ENCODE results near the gene GPR61.

Gene GPR61

DNA sequence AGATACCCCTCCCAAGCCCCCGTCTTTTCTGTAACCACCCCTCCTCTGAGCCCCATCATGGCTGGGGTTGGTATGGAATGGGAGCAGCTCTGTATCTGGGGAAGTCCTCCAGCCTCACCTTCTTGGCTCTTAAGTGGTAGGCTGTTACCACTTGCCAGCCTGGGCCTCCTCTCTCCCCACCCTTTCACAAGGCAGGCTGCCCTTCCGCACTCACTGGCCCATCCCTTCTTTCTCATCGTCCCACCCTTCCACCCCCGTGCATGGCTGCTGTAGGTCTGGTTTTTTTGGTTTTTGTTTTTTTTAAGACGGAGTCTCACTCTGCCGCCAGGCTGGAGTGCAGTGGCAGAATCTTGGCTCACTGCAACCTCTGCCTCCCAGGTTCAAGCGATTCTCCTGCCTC lies 40.6 kb upstream of the GPR61 start:
- Histone ChIP-seq H3K36me3 (ENCODE audit: control insufficient read depth in 1 of 2, insufficient read depth in 2 of 2, low read length in 2 of 2) (peaks cover 11 to 23% of the 10 kb centered on the region in 2 donors), H3K4me1 (ENCODE audit: control insufficient read depth in 1 of 2, insufficient read depth in 2 of 2, low read length in 2 of 2) (peaks cover 10 to 45% of the 10 kb centered on the region in 2 donors), H3K9me3 (ENCODE audit: control insufficient read depth in 1 of 2, low read length in 2 of 2) (no peaks in the 10 kb centered on the region), H3K4me3 (ENCODE audit: low read depth in 1 of 2, low read length in 2 of 2) (no peak overlapping the region), H3K27ac (ENCODE audit: low read length) (no peak overlapping the region), H3K27me3 (ENCODE audit: low read depth, low read length) (no peaks in the 10 kb centered on the region)

- Histone ChIP-seq H3K27me3 (ENCODE audit: low read depth, low read length) (no peaks in the 10 kb centered on the region), H3K36me3 (ENCODE audit: control insufficient read depth in 1 of 2, insufficient read depth in 2 of 2, low read length in 2 of 2) (peaks cover 11 to 23% of the 10 kb centered on the region in 2 donors), H3K4me3 (ENCODE audit: low read depth in 1 of 2, low read length in 2 of 2) (no peak overlapping the region), H3K27ac (ENCODE audit: low read length) (peak overlapping the region; percentile 62), H3K9me3 (ENCODE audit: control insufficient read depth in 1 of 2, low read length in 2 of 2) (no peaks in the 10 kb centered on the region), H3K4me1 (ENCODE audit: control insufficient read depth in 1 of 2, insufficient read depth in 2 of 2, low read length in 2 of 2) (peaks cover 10 to 42% of the 10 kb centered on the region in 2 donors)
Measured at GRCh38 chr1:109499661-109500536, 39.8 kb upstream of the GPR61 start.

- peaks cover 9 to 19% of the 10 kb centered on the region in 2 donors for H3K36me3 ChIP-seq (ENCODE audit: control insufficient read depth in 1 of 2, insufficient read depth in 2 of 2, low read length in 2 of 2)
- no peak overlapping the region for H3K4me3 ChIP-seq (ENCODE audit: low read depth in 1 of 2, low read length in 2 of 2)
- H3K4me1 ChIP-seq (ENCODE audit: control insufficient read depth in 1 of 2, insufficient read depth in 2 of 2, low read length in 2 of 2): peaks cover 10 to 38% of the 10 kb centered on the region in 2 donors
- H3K9me3 ChIP-seq (ENCODE audit: control insufficient read depth in 1 of 2, low read length in 2 of 2): no peaks in the 10 kb centered on the region
- H3K27me3 ChIP-seq (ENCODE audit: low read depth, low read length): no peaks in the 10 kb centered on the region
- H3K27ac ChIP-seq (ENCODE audit: low read length): peak overlapping the region; percentile 62
Measured at GRCh38 chr1:109500941-109501381, 38.7 kb upstream of the GPR61 start.

DNA sequence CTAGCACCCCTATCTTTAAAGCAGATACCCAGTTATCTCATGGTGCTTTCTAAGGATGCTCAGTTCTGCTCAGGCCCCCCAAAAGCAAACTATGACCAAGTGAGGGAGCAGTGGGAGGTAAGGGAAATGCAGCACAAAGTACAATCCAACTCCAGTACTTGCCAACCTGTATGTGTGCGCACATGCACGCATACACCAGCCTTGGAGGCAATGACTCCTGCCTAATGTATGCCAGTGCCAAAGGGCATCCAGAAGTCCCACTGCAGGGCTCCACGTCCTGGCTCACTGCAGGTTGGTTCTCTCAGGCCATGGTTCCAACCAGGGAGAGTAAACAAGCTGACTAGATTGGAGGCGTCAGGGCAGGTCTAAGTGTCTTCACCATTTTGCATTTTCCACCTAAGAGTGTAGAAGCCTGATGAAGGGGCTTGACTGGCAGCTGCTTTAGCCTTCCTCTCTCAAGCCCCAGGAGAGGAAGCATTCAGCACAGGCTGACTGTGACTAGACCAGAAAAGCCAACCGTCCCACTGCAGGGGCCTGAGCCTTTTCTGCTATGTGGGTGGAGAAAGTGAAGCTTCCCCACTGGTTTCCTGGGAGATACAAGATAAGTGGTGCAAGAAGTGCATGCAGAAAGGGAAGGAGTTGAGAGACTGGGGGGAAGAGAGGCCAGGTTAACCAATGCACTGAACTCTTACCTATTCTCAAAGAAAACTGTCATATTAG lies 37.9 kb upstream of the GPR61 start:
- no peak overlapping the region for H3K4me3 ChIP-seq (ENCODE audit: low read depth in 1 of 2, low read length in 2 of 2)
- H3K9me3 ChIP-seq (ENCODE audit: control insufficient read depth in 1 of 2, low read length in 2 of 2): no peaks in the 10 kb centered on the region
- H3K36me3 ChIP-seq (ENCODE audit: control insufficient read depth in 1 of 2, insufficient read depth in 2 of 2, low read length in 2 of 2): peaks cover under 1 to 12% of the 10 kb centered on the region in 2 donors
- no peaks in the 10 kb centered on the region for H3K27me3 ChIP-seq (ENCODE audit: low read depth, low read length)
- H3K27ac ChIP-seq (ENCODE audit: low read length): no peak overlapping the region
- H3K4me1 ChIP-seq (ENCODE audit: control insufficient read depth in 1 of 2, insufficient read depth in 2 of 2, low read length in 2 of 2): peaks cover 10 to 38% of the 10 kb centered on the region in 2 donors

GRCh38 chr1:109502364-109502851 lies 37.3 kb upstream of the GPR61 start:
- Histone ChIP-seq H3K36me3 (ENCODE audit: control insufficient read depth in 1 of 2, insufficient read depth in 2 of 2, low read length in 2 of 2) (peaks cover 0 to 9% of the 10 kb centered on the region in 2 donors), H3K9me3 (ENCODE audit: control insufficient read depth in 1 of 2, low read length in 2 of 2) (no peaks in the 10 kb centered on the region), H3K27me3 (ENCODE audit: low read depth, low read length) (no peaks in the 10 kb centered on the region), H3K4me1 (ENCODE audit: control insufficient read depth in 1 of 2, insufficient read depth in 2 of 2, low read length in 2 of 2) (peaks cover 10 to 40% of the 10 kb centered on the region in 2 donors), H3K4me3 (ENCODE audit: low read depth in 1 of 2, low read length in 2 of 2) (no peak overlapping the region), H3K27ac (ENCODE audit: low read length) (no peak overlapping the region)

DNA sequence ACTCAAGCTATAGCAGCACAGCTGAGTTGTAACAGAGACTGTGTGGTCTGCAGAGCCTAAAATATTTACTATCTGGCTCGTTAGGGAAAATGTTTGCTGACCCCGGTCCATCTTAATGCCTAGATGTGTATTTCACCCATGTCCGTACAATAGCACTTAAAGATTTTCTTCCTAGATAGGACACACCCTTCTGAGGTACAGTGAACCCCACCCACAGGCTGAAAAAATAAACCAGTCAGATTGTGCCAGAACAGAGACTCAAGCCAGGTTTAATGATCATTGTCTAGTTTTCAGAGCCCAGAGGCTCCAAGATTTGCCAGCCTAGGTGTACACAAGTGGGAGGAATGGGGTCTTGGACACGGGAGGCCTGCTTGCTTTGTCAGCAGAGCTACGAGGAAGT lies 35.7 kb upstream of the GPR61 start:
- H3K27ac ChIP-seq (ENCODE audit: low read length): no peak overlapping the region
- H3K9me3 ChIP-seq (ENCODE audit: control insufficient read depth in 1 of 2, low read length in 2 of 2): no peaks in the 10 kb centered on the region
- H3K36me3 ChIP-seq (ENCODE audit: control insufficient read depth in 1 of 2, insufficient read depth in 2 of 2, low read length in 2 of 2): peaks cover 0 to 7% of the 10 kb centered on the region in 2 donors
- H3K4me1 ChIP-seq (ENCODE audit: control insufficient read depth in 1 of 2, insufficient read depth in 2 of 2, low read length in 2 of 2): peaks cover 10 to 42% of the 10 kb centered on the region in 2 donors
- H3K27me3 ChIP-seq (ENCODE audit: low read depth, low read length): no peaks in the 10 kb centered on the region
- H3K4me3 ChIP-seq (ENCODE audit: low read depth in 1 of 2, low read length in 2 of 2): no peak overlapping the region

- no peaks in the 10 kb centered on the region for H3K27me3 ChIP-seq (ENCODE audit: low read depth, low read length)
- H3K4me1 ChIP-seq (ENCODE audit: control insufficient read depth in 1 of 2, insufficient read depth in 2 of 2, low read length in 2 of 2): peaks cover 10 to 38% of the 10 kb centered on the region in 2 donors
- H3K36me3 ChIP-seq (ENCODE audit: control insufficient read depth in 1 of 2, insufficient read depth in 2 of 2, low read length in 2 of 2): peaks cover 0 to 7% of the 10 kb centered on the region in 2 donors
- H3K9me3 ChIP-seq (ENCODE audit: control insufficient read depth in 1 of 2, low read length in 2 of 2): no peaks in the 10 kb centered on the region
- no peak overlapping the region for H3K27ac ChIP-seq (ENCODE audit: low read length)
- H3K4me3 ChIP-seq (ENCODE audit: low read depth in 1 of 2, low read length in 2 of 2): no peak overlapping the region
Measured at GRCh38 chr1:109504974-109505373, 34.7 kb upstream of the GPR61 start.

DNA sequence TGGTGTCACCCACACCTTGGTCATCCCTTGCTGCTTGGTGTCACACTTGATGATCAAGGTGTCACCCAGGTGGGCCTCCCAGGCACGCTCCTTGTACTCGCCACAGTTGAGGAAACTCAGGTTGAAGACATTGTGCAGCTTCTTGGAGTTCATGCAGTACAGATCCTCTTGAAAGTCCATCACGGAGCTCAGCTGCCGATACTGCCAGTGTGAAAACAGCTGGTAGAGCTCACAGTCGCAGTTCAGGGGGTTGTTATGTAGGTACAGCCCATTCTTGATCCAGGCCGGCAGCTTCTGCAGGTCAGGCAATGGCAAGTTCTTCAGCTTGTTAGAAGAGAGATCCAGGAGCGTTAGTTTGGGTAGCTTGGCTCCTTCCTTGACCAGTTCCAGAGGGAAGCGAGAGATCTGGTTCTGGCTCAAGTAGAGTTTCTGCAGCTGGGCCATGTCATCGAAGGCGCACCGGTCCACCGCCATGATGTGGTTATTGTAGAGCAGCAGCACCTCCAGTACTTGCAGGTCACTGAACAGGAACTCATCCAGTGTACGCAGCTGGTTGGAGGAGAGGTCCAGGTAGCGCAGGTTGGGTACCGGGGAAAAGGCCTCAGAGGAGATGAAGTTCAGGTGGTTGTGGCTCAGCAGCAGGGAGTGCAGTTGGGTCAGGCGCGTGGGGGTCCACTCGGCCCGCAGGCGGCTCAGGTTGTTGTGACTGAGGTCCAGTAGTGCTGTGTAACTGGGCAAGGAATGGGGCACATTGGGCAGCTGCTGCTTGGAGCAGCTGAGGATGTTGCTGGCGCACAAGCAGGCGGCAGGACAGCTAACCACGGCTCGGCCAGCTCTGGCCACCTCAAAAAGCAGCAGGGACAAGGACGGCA lies 31.4 kb upstream of the GPR61 start:
- H3K27me3 ChIP-seq (ENCODE audit: low read depth, low read length): no peaks in the 10 kb centered on the region
- no peaks in the 10 kb centered on the region for H3K9me3 ChIP-seq (ENCODE audit: control insufficient read depth in 1 of 2, low read length in 2 of 2)
- H3K36me3 ChIP-seq (ENCODE audit: control insufficient read depth in 1 of 2, insufficient read depth in 2 of 2, low read length in 2 of 2): peaks cover 0 to 7% of the 10 kb centered on the region in 2 donors
- peaks cover 0 to 22% of the 10 kb centered on the region in 2 donors for H3K4me1 ChIP-seq (ENCODE audit: control insufficient read depth in 1 of 2, insufficient read depth in 2 of 2, low read length in 2 of 2)
- H3K4me3 ChIP-seq (ENCODE audit: low read depth in 1 of 2, low read length in 2 of 2): peak overlapping the region in 1 of 2 donors; percentile 76
- no peak overlapping the region for H3K27ac ChIP-seq (ENCODE audit: low read length)

GRCh38 chr1:109508873-109509175 lies 30.8 kb upstream of the GPR61 start:
- peaks cover 0 to 7% of the 10 kb centered on the region in 2 donors for H3K36me3 ChIP-seq (ENCODE audit: control insufficient read depth in 1 of 2, insufficient read depth in 2 of 2, low read length in 2 of 2)
- H3K27ac ChIP-seq (ENCODE audit: low read length): no peak overlapping the region
- peaks cover 0 to 22% of the 10 kb centered on the region in 2 donors for H3K4me1 ChIP-seq (ENCODE audit: control insufficient read depth in 1 of 2, insufficient read depth in 2 of 2, low read length in 2 of 2)
- no peaks in the 10 kb centered on the region for H3K9me3 ChIP-seq (ENCODE audit: control insufficient read depth in 1 of 2, low read length in 2 of 2)
- H3K4me3 ChIP-seq (ENCODE audit: low read depth in 1 of 2, low read length in 2 of 2): peak overlapping the region; percentile 42 to 76
- H3K27me3 ChIP-seq (ENCODE audit: low read depth, low read length): no peaks in the 10 kb centered on the region

DNA sequence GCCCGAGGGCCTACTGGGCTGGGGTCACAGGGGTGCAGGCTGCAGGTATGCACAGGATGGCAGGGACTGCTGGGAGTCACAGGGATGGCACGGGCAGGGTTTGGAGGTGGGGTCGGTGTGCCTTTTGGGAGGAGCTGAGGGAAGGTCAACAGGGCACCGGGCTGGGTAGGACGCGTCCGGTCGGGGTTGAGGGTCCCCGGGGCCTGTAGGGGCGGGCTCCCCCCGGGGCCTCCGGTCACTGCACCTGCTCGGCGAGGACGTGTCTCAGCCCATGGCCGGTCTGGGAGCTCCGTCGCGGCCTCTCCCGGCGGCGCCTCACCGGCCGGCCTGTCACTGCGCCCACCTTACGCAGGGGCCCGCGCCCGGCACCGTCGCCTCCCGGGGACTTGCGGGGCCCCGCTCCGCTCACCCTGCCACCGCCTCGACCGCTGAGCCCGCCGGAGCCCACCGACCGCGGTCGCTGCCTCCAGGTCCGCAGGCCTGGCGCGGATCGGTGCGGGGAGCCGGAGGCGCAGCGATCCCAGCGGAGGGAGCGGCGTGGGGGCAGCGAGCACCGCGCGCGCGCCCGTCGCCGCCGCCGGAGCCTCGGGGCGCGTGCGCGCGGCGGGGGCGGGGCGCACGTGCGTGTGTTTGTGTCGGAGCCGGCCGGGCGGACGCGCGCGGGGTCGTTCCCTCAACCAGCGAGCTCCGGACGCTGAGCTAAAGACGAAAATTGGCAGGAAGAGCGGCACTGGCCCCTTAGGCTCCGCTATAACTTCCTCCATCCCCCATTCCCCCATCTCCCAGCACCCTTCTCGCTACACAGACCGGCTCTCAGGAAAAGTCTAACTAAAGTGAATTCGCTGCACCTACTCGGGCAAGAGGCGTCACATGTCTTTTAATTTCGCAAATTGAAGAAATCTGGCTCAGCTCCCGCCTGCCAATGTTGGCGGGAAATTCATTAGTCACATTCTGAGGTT lies 30.2 kb upstream of the GPR61 start, which contains the start of gene AMIGO1:
AMIGO1 (minus strand) TSS at position 552 of the 959 bp plus-strand sequence. CDS start 815 bp downstream, outside the sequence.
- H3K4me3 ChIP-seq (ENCODE audit: low read depth in 1 of 2, low read length in 2 of 2): peak within 1 kb of the TSS; percentile 72 to 76
- H3K9me3 ChIP-seq (ENCODE audit: control insufficient read depth in 1 of 2, low read length in 2 of 2): no peaks in the 10 kb centered on the region
- H3K36me3 ChIP-seq (ENCODE audit: control insufficient read depth in 1 of 2, insufficient read depth in 2 of 2, low read length in 2 of 2): peaks cover 0 to 7% of the 10 kb centered on the region in 2 donors
- no peaks in the 10 kb centered on the region for H3K27me3 ChIP-seq (ENCODE audit: low read depth, low read length)
- H3K4me1 ChIP-seq (ENCODE audit: control insufficient read depth in 1 of 2, insufficient read depth in 2 of 2, low read length in 2 of 2): peaks cover 0 to 22% of the 10 kb centered on the region in 2 donors
- H3K27ac ChIP-seq (ENCODE audit: low read length): no peak within 1 kb of the TSS
